Trophoblast cell (in vitro differentiated cells and primary cell): ENCODE measurements around the gene ZNF575.
A peak's percentile ranks its signal among the peaks of the same experiment; 100 is the strongest.

ENCODE experiments used
- DNase-seq, 2 donors: peaks; one replicate each; pipeline ENCODE4 v3.0.0-alpha.2; 2016
- H2AFZ ChIP-seq: 2 replicates; pipeline ENCODE4 v1.6.1; 2013; ENCODE audit warnings: low read length, moderate library complexity, mild to moderate bottlenecking; ENCODE audit not compliant: insufficient read depth, poor library complexity
- H2AK5ac ChIP-seq: 2 replicates; pipeline ENCODE4 v1.6.1; 2013; ENCODE audit warnings: mild to moderate bottlenecking, low read length
- H2BK120ac ChIP-seq: 2 replicates; pipeline ENCODE4 v1.6.1; 2013; ENCODE audit warnings: low read length, mild to moderate bottlenecking, moderate library complexity; ENCODE audit not compliant: insufficient read depth, poor library complexity
- H2BK12ac ChIP-seq: 2 replicates; pipeline ENCODE4 v1.6.1; 2013; ENCODE audit warnings: mild to moderate bottlenecking, low read length, moderate library complexity
- H2BK5ac ChIP-seq: 2 replicates; pipeline ENCODE4 v1.6.1; 2013; ENCODE audit warnings: low read length, low read depth, moderate library complexity, mild to moderate bottlenecking; ENCODE audit not compliant: poor library complexity
- H3K14ac ChIP-seq: 2 replicates; pipeline ENCODE4 v1.6.1; 2013; ENCODE audit warnings: mild to moderate bottlenecking, low read length
- H3K18ac ChIP-seq: 2 replicates; pipeline ENCODE4 v1.6.1; 2013; ENCODE audit warnings: mild to moderate bottlenecking, low read length
- H3K23ac ChIP-seq: 2 replicates; pipeline ENCODE4 v1.6.1; 2013; ENCODE audit warnings: low read length
- H3K27ac ChIP-seq: 2 replicates; pipeline ENCODE4 v1.5.1; 2013; ENCODE audit warnings: low read depth, mild to moderate bottlenecking, inconsistent platforms, low read length, moderate library complexity
- H3K27me3 ChIP-seq: 2 replicates; pipeline ENCODE4 v1.6.1; 2013; ENCODE audit warnings: inconsistent platforms, mild to moderate bottlenecking, low read length, moderate library complexity; ENCODE audit not compliant: insufficient read depth
- H3K36me3 ChIP-seq, 2 experiments: 1 replicate in 1 of 2; 2 replicates in 1 of 2; pipeline ENCODE4 v1.6.1; 2013; ENCODE audit warnings: low read length in 2 of 2, mild to moderate bottlenecking in 2 of 2, moderate library complexity in 1 of 2; ENCODE audit not compliant: insufficient read depth in 2 of 2, control insufficient read depth in 1 of 2
- H3K4ac ChIP-seq: 2 replicates; pipeline ENCODE4 v1.6.1; 2013; ENCODE audit warnings: low read depth, mild to moderate bottlenecking, low read length, moderate library complexity
- H3K4me1 ChIP-seq, 2 experiments: 1 replicate in 1 of 2; 2 replicates in 1 of 2; pipeline ENCODE4 v1.6.1; 2013; ENCODE audit warnings: low read length in 2 of 2, mild to moderate bottlenecking in 2 of 2, moderate library complexity in 1 of 2; ENCODE audit not compliant: insufficient read depth in 2 of 2, control insufficient read depth in 1 of 2
- H3K4me2 ChIP-seq: 2 replicates; pipeline ENCODE4 v1.6.1; 2013; ENCODE audit warnings: inconsistent platforms, mild to moderate bottlenecking, low read length, moderate library complexity
- H3K4me3 ChIP-seq: 2 replicates; pipeline ENCODE4 v1.5.1; 2013; ENCODE audit warnings: mild to moderate bottlenecking, low read depth, low read length, inconsistent platforms
- H3K79me1 ChIP-seq: one replicate; pipeline ENCODE4 v1.6.1; 2013; ENCODE audit warnings: low read length
- H3K79me2 ChIP-seq: 2 replicates; pipeline ENCODE4 v1.6.1; 2013; ENCODE audit warnings: low read length, mild to moderate bottlenecking; ENCODE audit not compliant: control insufficient read depth, insufficient read depth, poor library complexity
- H3K9ac ChIP-seq: 2 replicates; pipeline ENCODE4 v1.6.1; 2013; ENCODE audit warnings: mild to moderate bottlenecking, low read length
- H3K9me3 ChIP-seq: 2 replicates; pipeline ENCODE4 v1.6.1; 2013; ENCODE audit warnings: low read depth, mild to moderate bottlenecking, control low read depth, inconsistent platforms, low read length; ENCODE audit not compliant: insufficient read depth
- H4K12ac ChIP-seq: 2 replicates; pipeline ENCODE4 v1.6.1; 2013; ENCODE audit warnings: low read depth, mild to moderate bottlenecking, low read length, moderate library complexity
- H4K8ac ChIP-seq: 2 replicates; pipeline ENCODE4 v1.6.1; 2013; ENCODE audit warnings: low read depth, mild to moderate bottlenecking, low read length, moderate library complexity
- H4K91ac ChIP-seq: one replicate; pipeline ENCODE4 v1.6.1; 2013; ENCODE audit warnings: low read depth, mild to moderate bottlenecking, low read length, moderate library complexity
- WGBS: extraction: QIAGEN DNeasy Blood & Tissue Kit; methylation state at CpG from one replicate; pipeline ENCODE4 v1.1.7; 2013; ENCODE audit warnings: missing lambda C conversion rate; ENCODE audit not compliant: insufficient read length, insufficient coverage; ENCODE audit errors: extremely low coverage; 5-methylcytosine and 5-hydroxymethylcytosine counted together

Gene ZNF575

DNA sequence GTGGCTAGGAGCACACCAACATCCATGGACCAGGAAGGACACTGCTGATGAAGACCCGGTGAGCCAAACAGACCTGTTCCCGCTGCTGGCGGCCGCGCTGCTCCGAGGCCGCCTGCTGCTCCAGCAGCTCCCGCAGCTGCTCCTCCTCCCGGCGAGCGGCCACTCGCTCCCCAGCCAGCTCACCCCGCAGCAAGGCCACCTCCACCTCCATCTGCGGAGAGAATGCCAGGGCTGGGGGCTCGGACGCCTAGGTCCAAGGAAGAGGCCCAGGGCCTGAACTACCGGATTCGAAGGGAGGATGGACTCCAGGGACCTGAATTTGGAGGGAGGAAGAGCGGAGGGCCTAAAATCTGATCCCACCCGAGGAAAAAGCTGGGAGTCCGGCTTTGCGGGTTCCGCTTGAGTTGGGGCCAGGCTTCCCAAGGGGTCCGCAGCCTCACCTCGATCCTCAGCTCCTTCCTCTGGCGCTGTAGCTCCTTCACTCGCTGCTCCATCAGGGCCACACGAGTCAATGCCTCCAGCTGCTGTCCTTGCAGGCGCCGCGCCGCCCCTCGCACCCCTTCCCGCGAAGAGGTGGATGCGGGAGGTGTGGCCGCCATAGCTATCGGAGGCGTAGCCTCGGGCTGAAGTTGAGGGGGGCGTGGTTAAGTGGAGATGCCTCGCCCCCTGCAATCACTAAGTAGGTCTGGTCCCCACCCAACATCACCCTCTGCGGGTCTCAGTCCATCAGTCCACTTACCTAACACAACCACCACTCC is 31.1 kb upstream of the ZNF575 start:
- Histone ChIP-seq H4K91ac (no peak overlapping the region), H3K4ac (no peak overlapping the region), H4K12ac (no peak overlapping the region), H2BK120ac (no peak overlapping the region), H3K27ac (no peak overlapping the region), H3K27me3 (no peaks in the 10 kb centered on the region), H2AFZ (no peak overlapping the region), H3K9ac (no peak overlapping the region), H3K18ac (peak overlapping the region; percentile 25), H3K9me3 (no peaks in the 10 kb centered on the region), H3K4me3 (no peak overlapping the region), H2AK5ac (no peak overlapping the region), H3K23ac (no peak overlapping the region), H3K36me3 (peaks cover 11 to 18% of the 10 kb centered on the region in 2 experiments), H3K4me2 (no peak overlapping the region), H3K14ac (no peak overlapping the region), H3K79me1 (peaks cover 12% of the 10 kb centered on the region), H3K79me2 (peaks cover 5% of the 10 kb centered on the region), H4K8ac (no peak overlapping the region), H3K4me1 (peaks cover 10% of the 10 kb centered on the region in 2 experiments), H2BK12ac (no peak overlapping the region), H2BK5ac (no peak overlapping the region)
- no peak for DNase-seq
- no CpG with 5 or more reads among the region's 43 CpGs for WGBS

DNA sequence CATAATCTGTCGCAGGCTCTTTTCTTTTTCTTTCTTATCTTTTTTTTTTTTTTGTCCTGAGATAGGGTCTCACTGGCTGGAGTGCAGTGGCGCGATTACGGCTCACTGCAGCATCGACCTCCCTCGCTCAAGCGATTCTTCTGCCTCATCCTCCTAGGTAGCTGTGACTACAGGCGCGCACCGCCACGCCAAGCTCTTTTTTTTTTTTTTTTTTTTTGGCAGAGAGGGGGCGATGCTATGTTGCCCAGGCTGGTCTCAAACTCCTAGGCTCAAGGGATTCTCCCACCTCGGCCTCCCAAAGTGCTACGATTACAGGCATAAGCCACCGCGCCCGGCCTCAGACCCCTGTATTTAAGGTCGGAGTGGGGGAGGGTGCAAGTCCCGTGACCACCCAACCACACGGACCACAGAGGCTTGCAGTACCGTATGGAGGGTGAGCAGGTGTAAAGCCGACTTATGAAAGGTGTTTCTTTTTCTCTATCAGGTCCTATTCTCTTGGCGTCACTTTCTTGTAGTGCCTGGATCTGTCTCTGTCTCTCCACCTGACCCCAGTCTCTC is 30.5 kb upstream of the ZNF575 start:
- Histone ChIP-seq H3K23ac (no peak overlapping the region), H3K14ac (no peak overlapping the region), H3K9ac (no peak overlapping the region), H2BK5ac (no peak overlapping the region), H3K79me1 (peaks cover 12% of the 10 kb centered on the region), H4K12ac (no peak overlapping the region), H2AFZ (no peak overlapping the region), H3K4me3 (no peak overlapping the region), H4K91ac (no peak overlapping the region), H3K9me3 (no peaks in the 10 kb centered on the region), H3K79me2 (peaks cover 5% of the 10 kb centered on the region), H3K27me3 (no peaks in the 10 kb centered on the region), H4K8ac (no peak overlapping the region), H2AK5ac (no peak overlapping the region), H2BK12ac (no peak overlapping the region), H3K4me1 (peaks cover 10% of the 10 kb centered on the region in 2 experiments), H3K36me3 (peaks cover 5 to 11% of the 10 kb centered on the region in 2 experiments), H3K4ac (no peak overlapping the region), H2BK120ac (no peak overlapping the region), H3K4me2 (no peak overlapping the region), H3K18ac (no peak overlapping the region), H3K27ac (no peak overlapping the region)
- WGBS = no CpG with 5 or more reads among the region's 23 CpGs
- DNase-seq = no peak

GRCh38 chr19:43503501-43504425 is 29.2 kb upstream of the ZNF575 start:
- peak overlapping the region; percentile 67 for H3K4me3 ChIP-seq
- H3K9ac ChIP-seq = no peak overlapping the region
- no peak overlapping the region for H3K23ac ChIP-seq
- H2BK5ac ChIP-seq = peak overlapping the region; percentile 81
- H3K4me2 ChIP-seq = peak overlapping the region; percentile 96
- peak overlapping the region; percentile 85 for H2BK12ac ChIP-seq
- H3K18ac ChIP-seq = peak overlapping the region; percentile 89
- no peak overlapping the region for H2AK5ac ChIP-seq
- peak overlapping the region; percentile 84 for H2BK120ac ChIP-seq
- peak overlapping the region; percentile 89 for H4K12ac ChIP-seq
- peak overlapping the region; percentile 87 for H4K8ac ChIP-seq
- H3K4ac ChIP-seq = peak overlapping the region; percentile 71
- peaks cover 12% of the 10 kb centered on the region for H3K79me1 ChIP-seq
- peak overlapping the region; percentile 84 for H4K91ac ChIP-seq
- peaks cover 5% of the 10 kb centered on the region for H3K79me2 ChIP-seq
- no peaks in the 10 kb centered on the region for H3K9me3 ChIP-seq
- H3K27me3 ChIP-seq = no peaks in the 10 kb centered on the region
- H2AFZ ChIP-seq = peak overlapping the region; percentile 93
- H3K14ac ChIP-seq = peak overlapping the region; percentile 87
- H3K27ac ChIP-seq = peak overlapping the region; percentile 36
- H3K4me1 ChIP-seq = peaks cover 10% of the 10 kb centered on the region in 2 experiments
- H3K36me3 ChIP-seq = peaks cover 8 to 9% of the 10 kb centered on the region in 2 experiments
- no CpG with 5 or more reads among the region's 64 CpGs for WGBS
- peak; percentile 90 to 96 for DNase-seq
